ENCODE results near the gene C8A. TPM values are rescaled to one million over a fixed set of nuclear protein-coding genes. Genes with fewer than 3 reads are reported as not detected.

The C8A gene
- total RNA-seq (2012; rRNA removed) = not detected in 2 replicates

- H3K9ac ChIP-seq (ENCODE audit: low read depth, low read length) = no peak within 1 kb of the TSS
- H3K27me3 ChIP-seq (ENCODE audit: control insufficient read depth, insufficient read depth, low read length) = peaks cover 3% of the 10 kb centered on the region
- H3K9me3 ChIP-seq (replicated peaks; ENCODE audit: low read length) = no peaks in the 10 kb centered on the region
- H3K4me2 ChIP-seq (ENCODE audit: low read length) = no peak within 1 kb of the TSS
- no peaks in the 10 kb centered on the region for H3K36me3 ChIP-seq (ENCODE audit: insufficient read depth, low read length)
- H3K4me3 ChIP-seq (ENCODE audit: low read length) = no peak within 1 kb of the TSS
- H3K4me1 ChIP-seq (ENCODE audit: control insufficient read depth, insufficient read depth, low read length) = no peaks in the 10 kb centered on the region
These were observed at the start of gene C8A for GRCh38 chr1:56854521-56855099. Gene C8A, plus strand, starts transcription at chr1:56854797. Its CDS starts 105 bp downstream, at chr1:56854902.

- no peak overlapping the region for H3K9ac ChIP-seq (ENCODE audit: low read depth, low read length)
- no peaks in the 10 kb centered on the region for H3K9me3 ChIP-seq (replicated peaks; ENCODE audit: low read length)
- peaks cover 17% of the 10 kb centered on the region for H3K27me3 ChIP-seq (ENCODE audit: control insufficient read depth, insufficient read depth, low read length)
- no peak overlapping the region for H3K4me2 ChIP-seq (ENCODE audit: low read length)
- H3K4me3 ChIP-seq (ENCODE audit: low read length) = no peak overlapping the region
- H3K36me3 ChIP-seq (ENCODE audit: insufficient read depth, low read length) = no peaks in the 10 kb centered on the region
- no peaks in the 10 kb centered on the region for H3K4me1 ChIP-seq (ENCODE audit: control insufficient read depth, insufficient read depth, low read length)
These were observed 47.8 kb upstream of the C8A start for GRCh38 chr1:56806804-56807203.

DNA sequence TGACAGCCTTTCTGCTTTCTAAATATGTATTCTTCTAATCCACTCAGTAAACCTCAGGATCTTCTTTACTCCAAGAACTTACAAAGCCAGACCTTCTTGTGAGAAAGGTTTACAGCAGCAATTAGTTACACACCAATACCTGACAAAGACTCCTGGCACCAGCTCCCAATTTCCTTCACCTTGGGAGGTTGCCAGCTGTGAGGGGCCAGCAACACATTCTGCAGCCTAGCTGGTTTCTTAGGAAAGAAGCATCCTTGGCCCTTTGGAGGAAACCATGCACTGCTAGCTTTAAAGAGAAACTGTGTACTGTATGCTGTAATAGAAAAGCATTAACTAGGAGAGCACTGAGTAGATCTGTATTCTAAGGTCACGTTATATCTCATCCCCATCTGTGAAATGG is 46.2 kb upstream of the C8A start:
- H3K9me3 ChIP-seq (replicated peaks; ENCODE audit: low read length) = no peaks in the 10 kb centered on the region
- no peak overlapping the region for H3K9ac ChIP-seq (ENCODE audit: low read depth, low read length)
- no peaks in the 10 kb centered on the region for H3K4me1 ChIP-seq (ENCODE audit: control insufficient read depth, insufficient read depth, low read length)
- H3K4me3 ChIP-seq (ENCODE audit: low read length) = no peak overlapping the region
- no peak overlapping the region for H3K4me2 ChIP-seq (ENCODE audit: low read length)
- peaks cover 29% of the 10 kb centered on the region for H3K27me3 ChIP-seq (ENCODE audit: control insufficient read depth, insufficient read depth, low read length)
- no peaks in the 10 kb centered on the region for H3K36me3 ChIP-seq (ENCODE audit: insufficient read depth, low read length)

DNA sequence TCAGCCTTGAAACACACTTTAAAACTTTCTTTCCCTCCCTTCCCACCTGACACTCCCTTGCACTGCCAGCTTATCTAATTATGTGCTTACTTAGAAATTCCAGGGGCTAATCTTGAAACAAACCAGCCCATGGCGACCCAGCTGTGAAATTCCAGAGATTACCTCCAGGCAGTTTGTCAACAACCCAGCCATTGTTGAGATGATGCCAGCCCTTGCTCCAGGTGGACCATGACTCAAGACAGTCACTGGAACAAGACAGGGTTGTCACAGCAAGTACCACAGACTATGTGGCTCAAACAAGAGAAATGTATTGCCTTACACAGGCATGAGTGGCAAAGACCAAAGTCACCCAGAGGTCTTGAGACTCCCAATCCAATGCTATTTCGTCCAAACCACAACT is 43.3 kb upstream of the C8A start:
- Histone ChIP-seq H3K9me3 (replicated peaks; ENCODE audit: low read length) (peaks cover 5% of the 10 kb centered on the region), H3K4me1 (ENCODE audit: control insufficient read depth, insufficient read depth, low read length) (no peaks in the 10 kb centered on the region), H3K4me2 (ENCODE audit: low read length) (no peak overlapping the region), H3K36me3 (ENCODE audit: insufficient read depth, low read length) (no peaks in the 10 kb centered on the region), H3K27me3 (ENCODE audit: control insufficient read depth, insufficient read depth, low read length) (peaks cover 29% of the 10 kb centered on the region), H3K9ac (ENCODE audit: low read depth, low read length) (no peak overlapping the region), H3K4me3 (ENCODE audit: low read length) (no peak overlapping the region)

DNA sequence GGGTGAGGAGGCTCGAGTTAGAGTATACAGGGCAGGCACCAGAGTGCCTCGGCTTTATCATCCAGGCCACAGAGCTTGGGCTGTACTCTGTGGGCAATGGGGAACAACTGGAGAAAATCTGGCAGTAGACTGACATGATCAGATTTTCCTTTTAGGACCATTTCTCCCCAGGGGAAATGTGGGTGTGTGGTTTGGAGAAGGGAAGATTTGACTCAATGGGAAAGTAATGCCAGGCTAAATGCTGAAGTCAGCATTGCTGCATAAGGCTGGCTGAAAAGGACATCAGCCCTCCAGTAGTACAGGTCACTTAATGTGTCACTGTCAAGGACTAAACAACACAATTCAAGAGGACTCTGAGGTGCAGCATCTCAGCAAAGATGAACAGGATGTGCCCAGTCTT is 40.4 kb upstream of the C8A start:
- no peak overlapping the region for H3K4me3 ChIP-seq (ENCODE audit: low read length)

GRCh38 chr1:56816264-56816663 is 38.3 kb upstream of the C8A start:
- Histone ChIP-seq H3K27me3 (ENCODE audit: control insufficient read depth, insufficient read depth, low read length) (peaks cover 20% of the 10 kb centered on the region), H3K4me2 (ENCODE audit: low read length) (no peak overlapping the region), H3K9me3 (replicated peaks; ENCODE audit: low read length) (peaks cover 5% of the 10 kb centered on the region), H3K36me3 (ENCODE audit: insufficient read depth, low read length) (no peaks in the 10 kb centered on the region), H3K4me1 (ENCODE audit: control insufficient read depth, insufficient read depth, low read length) (peaks cover 3% of the 10 kb centered on the region), H3K4me3 (ENCODE audit: low read length) (no peak overlapping the region), H3K9ac (ENCODE audit: low read depth, low read length) (no peak overlapping the region)

More for the DNA sequence above, 40.4 kb upstream of the C8A start:
- Histone ChIP-seq H3K9me3 (replicated peaks; ENCODE audit: low read length) (peaks cover 5% of the 10 kb centered on the region), H3K9ac (ENCODE audit: low read depth, low read length) (no peak overlapping the region), H3K4me1 (ENCODE audit: control insufficient read depth, insufficient read depth, low read length) (no peaks in the 10 kb centered on the region), H3K27me3 (ENCODE audit: control insufficient read depth, insufficient read depth, low read length) (peaks cover 30% of the 10 kb centered on the region), H3K36me3 (ENCODE audit: insufficient read depth, low read length) (no peaks in the 10 kb centered on the region), H3K4me2 (ENCODE audit: low read length) (no peak overlapping the region)

- Histone ChIP-seq H3K4me2 (ENCODE audit: low read length) (no peak overlapping the region), H3K27me3 (ENCODE audit: control insufficient read depth, insufficient read depth, low read length) (peaks cover 14% of the 10 kb centered on the region), H3K36me3 (ENCODE audit: insufficient read depth, low read length) (no peaks in the 10 kb centered on the region), H3K9me3 (replicated peaks; ENCODE audit: low read length) (peaks cover 5% of the 10 kb centered on the region), H3K9ac (ENCODE audit: low read depth, low read length) (no peak overlapping the region), H3K4me1 (ENCODE audit: control insufficient read depth, insufficient read depth, low read length) (peaks cover 3% of the 10 kb centered on the region), H3K4me3 (ENCODE audit: low read length) (no peak overlapping the region)
These were observed 37.7 kb upstream of the C8A start for GRCh38 chr1:56816909-56817308.

DNA sequence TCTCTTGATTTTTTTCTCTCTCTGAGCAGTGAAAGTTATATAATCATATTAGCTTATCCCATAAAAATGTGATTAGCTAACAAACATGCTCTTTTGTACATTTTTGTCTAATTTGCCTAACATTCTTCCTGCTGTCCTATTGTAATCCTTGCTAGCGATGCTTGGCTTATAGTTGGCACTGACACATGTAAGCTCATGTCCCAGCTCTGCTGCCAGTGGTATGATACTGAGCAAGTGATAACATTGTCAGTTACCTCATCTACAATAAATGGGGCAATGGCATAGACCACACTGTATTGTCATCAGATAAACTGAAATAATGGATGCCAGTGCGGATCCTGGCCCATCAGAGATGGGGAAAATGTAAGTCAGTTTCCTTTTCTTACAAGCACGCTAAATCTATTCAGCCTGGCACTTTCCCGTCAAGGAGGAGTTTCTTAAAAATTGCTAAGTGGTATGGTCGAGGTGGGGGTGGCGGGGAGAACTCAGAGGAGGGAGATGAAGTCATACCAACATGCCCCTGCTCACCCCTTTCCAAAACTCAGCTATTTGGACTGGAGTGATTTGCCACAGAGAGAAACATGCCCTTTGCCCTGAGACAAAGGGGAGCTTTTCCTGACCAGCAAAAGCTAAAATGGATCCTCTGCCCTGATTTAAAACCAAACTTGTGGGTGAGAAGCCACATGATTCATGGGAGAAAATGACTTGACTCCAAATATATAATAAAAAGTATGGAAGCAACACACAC is 36.7 kb upstream of the C8A start:
- H3K4me2 ChIP-seq (ENCODE audit: low read length) = no peak overlapping the region
- H3K4me1 ChIP-seq (ENCODE audit: control insufficient read depth, insufficient read depth, low read length) = peaks cover 3% of the 10 kb centered on the region
- peaks cover 13% of the 10 kb centered on the region for H3K27me3 ChIP-seq (ENCODE audit: control insufficient read depth, insufficient read depth, low read length)
- H3K9me3 ChIP-seq (replicated peaks; ENCODE audit: low read length) = peaks cover 5% of the 10 kb centered on the region
- H3K4me3 ChIP-seq (ENCODE audit: low read length) = no peak overlapping the region
- H3K9ac ChIP-seq (ENCODE audit: low read depth, low read length) = no peak overlapping the region
- H3K36me3 ChIP-seq (ENCODE audit: insufficient read depth, low read length) = no peaks in the 10 kb centered on the region

DNA sequence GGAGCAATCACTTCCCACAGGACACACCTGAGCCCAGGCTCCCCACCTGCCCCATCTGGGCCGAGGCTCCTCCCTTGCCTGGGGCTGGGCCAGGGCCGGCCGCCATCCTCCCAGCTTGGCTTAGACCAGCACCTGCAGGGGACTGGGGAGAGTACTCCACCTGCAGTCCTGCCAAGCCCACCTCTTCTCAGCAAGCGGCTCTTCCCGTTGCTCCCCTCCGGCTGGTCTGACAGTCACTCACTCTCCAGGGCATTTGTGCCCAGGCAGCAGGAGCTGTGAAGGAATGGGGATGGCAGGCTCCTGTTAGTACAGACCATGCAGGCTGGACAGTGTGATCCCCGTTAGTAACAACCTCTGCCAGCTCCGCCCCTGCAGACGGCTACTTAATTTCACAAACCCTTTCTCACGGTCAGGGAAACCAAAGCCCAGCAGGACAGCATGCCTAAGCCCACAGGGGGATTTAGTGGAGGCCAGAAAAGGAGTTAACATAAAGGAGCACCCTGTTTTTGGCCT is 35.2 kb upstream of the C8A start, which contains the start of gene FYB2:
Gene FYB2, minus strand, starts transcription at position 18 of the 513 bp plus-strand sequence. CDS start 114 bp downstream, outside the sequence.
- no peaks in the 10 kb centered on the region for H3K36me3 ChIP-seq (ENCODE audit: insufficient read depth, low read length)
- no peak within 1 kb of the TSS for H3K4me2 ChIP-seq (ENCODE audit: low read length)
- no peak within 1 kb of the TSS for H3K9ac ChIP-seq (ENCODE audit: low read depth, low read length)

GRCh38 chr1:56820755-56821461 is 33.7 kb upstream of the C8A start:
- Histone ChIP-seq H3K4me1 (ENCODE audit: control insufficient read depth, insufficient read depth, low read length) (peaks cover 3% of the 10 kb centered on the region), H3K9me3 (replicated peaks; ENCODE audit: low read length) (no peaks in the 10 kb centered on the region), H3K27me3 (ENCODE audit: control insufficient read depth, insufficient read depth, low read length) (peaks cover 19% of the 10 kb centered on the region), H3K9ac (ENCODE audit: low read depth, low read length) (no peak overlapping the region), H3K36me3 (ENCODE audit: insufficient read depth, low read length) (no peaks in the 10 kb centered on the region), H3K4me2 (ENCODE audit: low read length) (peak overlapping the region; percentile 64), H3K4me3 (ENCODE audit: low read length) (no peak overlapping the region)

More for the DNA sequence above, 35.2 kb upstream of the C8A start, which contains the start of gene FYB2:
- Histone ChIP-seq H3K4me3 (ENCODE audit: low read length) (no peak within 1 kb of the TSS), H3K4me1 (ENCODE audit: control insufficient read depth, insufficient read depth, low read length) (peaks cover 3% of the 10 kb centered on the region), H3K9me3 (replicated peaks; ENCODE audit: low read length) (peaks cover 2% of the 10 kb centered on the region), H3K27me3 (ENCODE audit: control insufficient read depth, insufficient read depth, low read length) (peaks cover 19% of the 10 kb centered on the region)

- H3K4me1 ChIP-seq (ENCODE audit: control insufficient read depth, insufficient read depth, low read length) = peaks cover 3% of the 10 kb centered on the region
- H3K9me3 ChIP-seq (replicated peaks; ENCODE audit: low read length) = no peaks in the 10 kb centered on the region
- H3K9ac ChIP-seq (ENCODE audit: low read depth, low read length) = no peak overlapping the region
- H3K4me3 ChIP-seq (ENCODE audit: low read length) = no peak overlapping the region
- peaks cover 19% of the 10 kb centered on the region for H3K27me3 ChIP-seq (ENCODE audit: control insufficient read depth, insufficient read depth, low read length)
- peak overlapping the region; percentile 64 for H3K4me2 ChIP-seq (ENCODE audit: low read length)
- H3K36me3 ChIP-seq (ENCODE audit: insufficient read depth, low read length) = no peaks in the 10 kb centered on the region
These were observed 33.2 kb upstream of the C8A start for GRCh38 chr1:56821462-56821797.
